Mesenchymal stem cell (in vitro differentiated cells and primary cell): ENCODE results near the gene CCDC97.

Experiments used
- DNase-seq: peaks from one replicate; pipeline ENCODE4 v3.0.0-alpha.2; 2013
- H2AFZ ChIP-seq: one replicate; pipeline ENCODE4 v1.6.1; 2013; ENCODE audit warnings: low read depth, mild to moderate bottlenecking, control low read depth, inconsistent platforms, low read length, moderate library complexity
- H2AK5ac ChIP-seq: 2 replicates; pipeline ENCODE4 v1.6.1; 2013; ENCODE audit warnings: low read length, moderate library complexity, mild to moderate bottlenecking, inconsistent platforms; ENCODE audit not compliant: severe bottlenecking
- H2BK120ac ChIP-seq: one replicate; pipeline ENCODE4 v1.6.1; 2013; ENCODE audit warnings: low read depth, mild to moderate bottlenecking, inconsistent platforms, low read length, moderate library complexity
- H2BK12ac ChIP-seq, 2 experiments: one replicate each; pipeline ENCODE4 v1.6.1; 2013; ENCODE audit warnings: inconsistent platforms in 2 of 2, low read length in 2 of 2, mild to moderate bottlenecking in 2 of 2, moderate library complexity in 2 of 2, control low read depth in 1 of 2
- H2BK15ac ChIP-seq: one replicate; pipeline ENCODE4 v1.6.1; 2013; ENCODE audit warnings: mild to moderate bottlenecking, low read depth, inconsistent platforms; ENCODE audit not compliant: poor library complexity, severe bottlenecking
- H2BK5ac ChIP-seq: 2 replicates; pipeline ENCODE4 v1.6.1; 2013; ENCODE audit warnings: low read depth, mild to moderate bottlenecking, low read length, control low read depth, inconsistent platforms; ENCODE audit not compliant: poor library complexity, severe bottlenecking
- H3K14ac ChIP-seq, 2 experiments: one replicate each; pipeline ENCODE4 v1.6.1; 2013; ENCODE audit warnings: inconsistent platforms in 2 of 2, low read length in 2 of 2, control low read depth in 1 of 2, mild to moderate bottlenecking in 1 of 2, moderate library complexity in 1 of 2
- H3K18ac ChIP-seq, 2 experiments: one replicate each; pipeline ENCODE4 v1.6.1; 2013; ENCODE audit warnings: inconsistent platforms in 2 of 2, low read length in 2 of 2, control low read depth in 1 of 2, low read depth in 1 of 2, mild to moderate bottlenecking in 1 of 2
- H3K23ac ChIP-seq, 2 experiments: one replicate each; pipeline ENCODE4 v1.6.1; 2013; ENCODE audit warnings: inconsistent platforms in 2 of 2, low read length in 2 of 2, mild to moderate bottlenecking in 2 of 2, moderate library complexity in 2 of 2, control low read depth in 1 of 2
- H3K27ac ChIP-seq: 2 replicates; pipeline ENCODE4 v1.5.1; 2013; ENCODE audit warnings: mild to moderate bottlenecking, moderate library complexity, low read length, control low read depth, inconsistent platforms; ENCODE audit not compliant: poor library complexity, severe bottlenecking
- H3K27me3 ChIP-seq, 2 experiments: 2 replicates each; pipeline versions ENCODE4 v1.6.1 to v1.7.0; 2013; ENCODE audit warnings: low read length in 2 of 2, mild to moderate bottlenecking in 2 of 2, moderate library complexity in 2 of 2, control low read depth in 1 of 2, inconsistent platforms in 1 of 2; ENCODE audit not compliant: control insufficient read depth in 1 of 2, insufficient read depth in 1 of 2
- H3K36me3 ChIP-seq, 2 experiments: 2 replicates each; pipeline versions ENCODE4 v1.6.1 to v1.7.0; 2013; ENCODE audit warnings: low read length in 2 of 2, control low read depth in 1 of 2, inconsistent platforms in 1 of 2, low read depth in 1 of 2, mild to moderate bottlenecking in 1 of 2; ENCODE audit not compliant: insufficient read depth in 2 of 2, control insufficient read depth in 1 of 2
- H3K4ac ChIP-seq, 2 experiments: one replicate each; pipeline ENCODE4 v1.6.1; 2013; ENCODE audit warnings: inconsistent platforms in 2 of 2, low read length in 2 of 2, mild to moderate bottlenecking in 2 of 2, moderate library complexity in 2 of 2, control low read depth in 1 of 2, low read depth in 1 of 2
- H3K4me1 ChIP-seq: 2 replicates; pipeline ENCODE4 v1.6.1; 2013; ENCODE audit warnings: low read depth, low read length, control low read depth; ENCODE audit not compliant: control insufficient read depth, insufficient read depth
- H3K4me2 ChIP-seq: 2 replicates; pipeline ENCODE4 v1.6.1; 2013; ENCODE audit warnings: low read length, mild to moderate bottlenecking, inconsistent platforms; ENCODE audit not compliant: poor library complexity, severe bottlenecking
- H3K4me3 ChIP-seq, 2 experiments: 2 replicates each; pipeline versions ENCODE4 v1.5.1 to v1.7.0; 2013; ENCODE audit warnings: low read length in 2 of 2, mild to moderate bottlenecking in 2 of 2, control low read depth in 1 of 2, low read depth in 1 of 2; ENCODE audit not compliant: insufficient read depth in 1 of 2
- H3K79me1 ChIP-seq: replicated peaks from 2 replicates; pipeline ENCODE4 v1.6.1; 2013; ENCODE audit warnings: mild to moderate bottlenecking, control low read depth, low read length, inconsistent platforms; ENCODE audit not compliant: poor library complexity, severe bottlenecking
- H3K9ac ChIP-seq: 2 replicates; pipeline ENCODE4 v1.7.0; 2013; ENCODE audit warnings: mild to moderate bottlenecking, low read length, moderate library complexity
- H3K9me3 ChIP-seq: 2 replicates; pipeline ENCODE4 v1.7.0; 2013; ENCODE audit warnings: mild to moderate bottlenecking, low read length; ENCODE audit not compliant: control insufficient read depth
- H4K8ac ChIP-seq: one replicate; pipeline ENCODE4 v1.6.1; 2013; ENCODE audit warnings: inconsistent platforms, mild to moderate bottlenecking, low read length, moderate library complexity
- H4K91ac ChIP-seq: one replicate; pipeline ENCODE4 v1.6.1; 2013; ENCODE audit warnings: mild to moderate bottlenecking, low read length, inconsistent platforms
- WGBS: methylation state at CpG from one replicate; pipeline ENCODE4 v1.1.7; 2013; ENCODE audit warnings: mixed read lengths; 5-methylcytosine and 5-hydroxymethylcytosine counted together

CCDC97 gene

DNA sequence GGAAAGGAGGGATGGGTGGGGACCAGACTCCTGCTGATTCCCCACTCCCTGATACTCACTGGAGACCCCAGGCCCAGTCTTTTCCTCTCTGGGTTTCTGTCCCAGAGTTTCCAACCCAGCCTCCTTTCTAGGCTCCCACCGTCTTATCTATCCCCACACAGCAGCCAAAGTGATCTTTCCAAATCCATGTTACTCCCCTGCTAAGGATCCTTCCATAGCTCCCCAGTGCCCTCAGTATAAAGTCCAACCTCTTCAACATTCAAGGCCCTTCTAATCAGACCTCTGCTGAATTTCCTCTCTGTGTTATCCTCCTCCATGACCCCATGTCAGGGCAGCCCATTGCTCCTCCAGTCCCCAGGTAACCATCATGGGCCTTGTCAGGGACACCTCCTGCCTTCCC lies 45.1 kb downstream of the CCDC97 start:
- no peak overlapping the region for H3K4ac ChIP-seq
- H2BK5ac ChIP-seq = no peak overlapping the region
- H2BK15ac ChIP-seq = no peak overlapping the region
- H3K9ac ChIP-seq = no peak overlapping the region
- WGBS = 93% methylated on average over 1 of the region's 1 CpG
- H3K9me3 ChIP-seq = no peaks in the 10 kb centered on the region
- no peak overlapping the region for H3K18ac ChIP-seq
- no peak overlapping the region for H3K27ac ChIP-seq
- H3K27me3 ChIP-seq = no peaks in the 10 kb centered on the region
- H3K4me1 ChIP-seq = peaks cover 8% of the 10 kb centered on the region
- no peak overlapping the region for H4K91ac ChIP-seq
- no peak overlapping the region for H2AFZ ChIP-seq
- no peak overlapping the region for H2AK5ac ChIP-seq
- H3K36me3 ChIP-seq = peaks cover 0 to 11% of the 10 kb centered on the region in 2 experiments
- no peak overlapping the region for H3K4me3 ChIP-seq
- peaks cover 8% of the 10 kb centered on the region for H3K79me1 ChIP-seq
- H2BK12ac ChIP-seq = no peak overlapping the region
- no peak overlapping the region for H3K14ac ChIP-seq
- DNase-seq = no peak
- H3K4me2 ChIP-seq = no peak overlapping the region
- H4K8ac ChIP-seq = no peak overlapping the region
- H3K23ac ChIP-seq = no peak overlapping the region
- no peak overlapping the region for H2BK120ac ChIP-seq

DNA sequence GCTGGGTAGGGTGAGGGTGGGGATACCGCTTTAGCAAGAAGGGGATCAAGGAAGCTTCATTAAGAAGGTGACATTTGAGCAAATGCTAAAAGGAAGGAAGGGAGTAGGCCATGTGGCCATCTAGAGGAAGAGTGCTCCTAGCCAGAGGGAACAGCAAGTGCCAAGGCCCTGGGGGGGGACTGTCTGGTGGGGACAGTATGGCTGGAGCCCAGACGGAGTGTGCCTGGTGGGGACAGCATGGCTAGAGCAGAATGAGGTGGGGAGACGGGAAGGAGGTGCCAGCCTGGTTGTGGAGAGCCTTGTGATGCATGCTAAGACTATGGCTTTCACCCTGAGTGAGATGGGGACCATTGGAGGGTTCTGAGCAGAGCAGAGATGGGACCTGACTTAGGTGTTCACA lies 45.8 kb downstream of the CCDC97 start:
- Histone ChIP-seq H2BK5ac (no peak overlapping the region), H3K14ac (no peak overlapping the region), H3K4me2 (no peak overlapping the region), H2BK120ac (no peak overlapping the region), H3K4me3 (no peak overlapping the region), H3K9ac (no peak overlapping the region), H2BK12ac (no peak overlapping the region), H2AK5ac (no peak overlapping the region), H3K23ac (no peak overlapping the region), H3K4me1 (peaks cover 4% of the 10 kb centered on the region), H4K91ac (no peak overlapping the region), H2BK15ac (no peak overlapping the region), H3K27me3 (no peaks in the 10 kb centered on the region), H3K18ac (no peak overlapping the region), H2AFZ (no peak overlapping the region), H3K27ac (no peak overlapping the region), H3K4ac (no peak overlapping the region), H3K9me3 (no peaks in the 10 kb centered on the region), H3K79me1 (peaks cover 9% of the 10 kb centered on the region), H4K8ac (no peak overlapping the region), H3K36me3 (peaks cover 0 to 11% of the 10 kb centered on the region in 2 experiments)
- WGBS = 96% methylated on average over 3 of the region's 3 CpGs
- no peak for DNase-seq

- H2BK12ac ChIP-seq = no peak overlapping the region
- no peak overlapping the region for H3K14ac ChIP-seq
- no peak overlapping the region for H3K9ac ChIP-seq
- H3K18ac ChIP-seq = no peak overlapping the region
- no peak overlapping the region for H3K4me2 ChIP-seq
- DNase-seq = no peak
- no peaks in the 10 kb centered on the region for H3K9me3 ChIP-seq
- H2BK120ac ChIP-seq = no peak overlapping the region
- peaks cover 0 to 11% of the 10 kb centered on the region in 2 experiments for H3K36me3 ChIP-seq
- no peak overlapping the region for H2BK5ac ChIP-seq
- no peak overlapping the region for H3K27ac ChIP-seq
- no peak overlapping the region for H3K23ac ChIP-seq
- H3K4ac ChIP-seq = no peak overlapping the region
- no peak overlapping the region for H4K91ac ChIP-seq
- H2AFZ ChIP-seq = no peak overlapping the region
- peaks cover 9% of the 10 kb centered on the region for H3K79me1 ChIP-seq
- no peak overlapping the region for H2BK15ac ChIP-seq
- peaks cover 3% of the 10 kb centered on the region for H3K4me1 ChIP-seq
- H2AK5ac ChIP-seq = no peak overlapping the region
- H4K8ac ChIP-seq = no peak overlapping the region
- no peak overlapping the region for H3K4me3 ChIP-seq
- H3K27me3 ChIP-seq = no peaks in the 10 kb centered on the region
- 87% methylated on average over 11 of the region's 11 CpGs for WGBS
Measured at GRCh38 chr19:41356984-41357739, 47.2 kb downstream of the CCDC97 start.

DNA sequence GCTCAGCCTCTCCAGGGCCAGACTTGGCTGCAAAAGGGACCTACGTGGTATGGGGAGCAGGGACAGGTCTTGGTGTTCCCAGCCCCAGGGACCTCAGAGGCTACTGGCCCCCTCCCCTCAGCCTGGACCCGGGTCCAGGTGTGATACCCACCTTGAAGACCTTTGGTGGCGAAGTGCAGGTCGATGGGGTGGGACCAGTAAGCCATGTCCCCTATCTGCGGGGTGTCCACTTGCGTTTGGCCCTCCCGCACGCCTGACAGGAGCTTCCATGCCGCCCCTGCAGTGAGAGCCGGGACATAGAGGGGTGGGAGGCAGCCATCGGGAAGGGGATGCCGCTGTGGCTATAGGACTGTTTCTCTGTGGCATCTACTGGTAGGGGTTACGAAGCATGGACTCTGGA lies 47.8 kb downstream of the CCDC97 start:
- Histone ChIP-seq H2BK15ac (no peak overlapping the region), H4K91ac (no peak overlapping the region), H3K79me1 (peaks cover 9% of the 10 kb centered on the region), H3K18ac (no peak overlapping the region), H3K36me3 (peaks cover 0 to 11% of the 10 kb centered on the region in 2 experiments), H3K14ac (no peak overlapping the region), H3K27ac (no peak overlapping the region), H2BK120ac (no peak overlapping the region), H3K27me3 (no peaks in the 10 kb centered on the region), H3K9ac (no peak overlapping the region), H4K8ac (no peak overlapping the region), H3K4me3 (no peak overlapping the region), H3K4me1 (peaks cover 1% of the 10 kb centered on the region), H2AK5ac (no peak overlapping the region), H2BK5ac (no peak overlapping the region), H3K23ac (no peak overlapping the region), H3K4me2 (no peak overlapping the region), H3K9me3 (no peaks in the 10 kb centered on the region), H2AFZ (no peak overlapping the region), H3K4ac (no peak overlapping the region), H2BK12ac (peak overlapping the region in 1 of 2 experiments; percentile 15)
- DNase-seq = no peak
- 97% methylated on average over 13 of the region's 13 CpGs for WGBS
